ENCODE results near the gene CNN2. TPM values are rescaled to one million over a fixed set of nuclear protein-coding genes. Genes with fewer than 3 reads are reported as not detected.

CNN2 gene
- total RNA-seq, 2 donors from 2014 or later: 426 to 469 TPM

DNA sequence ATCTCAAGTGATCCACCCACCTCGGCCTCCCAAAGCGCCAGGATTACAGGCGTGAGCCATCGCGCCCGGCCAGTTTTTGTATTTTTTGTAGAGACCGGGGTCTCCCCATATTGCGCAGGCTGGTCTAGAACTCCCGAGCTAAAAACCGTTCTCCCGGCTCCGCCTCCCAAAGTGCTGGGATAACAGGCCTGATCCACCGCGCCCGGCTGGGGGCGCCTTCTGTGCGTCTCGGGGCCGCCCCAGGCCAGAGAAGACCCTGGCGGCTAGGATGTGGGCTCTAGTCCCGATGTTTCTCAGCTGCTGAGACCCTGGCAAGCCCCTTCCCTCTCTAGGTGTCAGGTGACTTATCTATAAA is 44.1 kb downstream of the CNN2 start:
- peak; percentile 82 for DNase-seq
- Histone ChIP-seq H3K27ac (ENCODE audit: low read depth, low read length) (no peak overlapping the region), H3K4me1 (ENCODE audit: control insufficient read depth, insufficient read depth, low read length) (peaks cover 5% of the 10 kb centered on the region), H3K4me3 (ENCODE audit: low read length) (no peak overlapping the region), H3K9ac (ENCODE audit: extremely low read depth, low read length, poor library complexity, severe bottlenecking) (no peak overlapping the region), H3K36me3 (ENCODE audit: control insufficient read depth, insufficient read depth, low read length) (no peaks in the 10 kb centered on the region), H3K9me3 (ENCODE audit: control insufficient read depth, low read length) (no peaks in the 10 kb centered on the region), H3K27me3 (ENCODE audit: control insufficient read depth, insufficient read depth, low read length, poor library complexity, severe bottlenecking) (peaks cover 69% of the 10 kb centered on the region)
- Mint-ChIP-seq H3K4me1 (no peaks in the 10 kb centered on the region), H3K27me3 (ENCODE audit: insufficient read depth) (peaks cover 56% of the 10 kb centered on the region), H3K4me3 (no peak overlapping the region), H3K36me3 (ENCODE audit: low read depth) (peaks cover 1% of the 10 kb centered on the region), H3K9me3 (no peaks in the 10 kb centered on the region), H3K27ac (no peak overlapping the region)
- WGBS, 2 experiments (ENCODE audit: insufficient coverage in 1 of 2, insufficient read length in 1 of 2): 17 to 22% methylated on average over 21 of the region's 21 CpGs
- TF ChIP-seq, protein P1, sequence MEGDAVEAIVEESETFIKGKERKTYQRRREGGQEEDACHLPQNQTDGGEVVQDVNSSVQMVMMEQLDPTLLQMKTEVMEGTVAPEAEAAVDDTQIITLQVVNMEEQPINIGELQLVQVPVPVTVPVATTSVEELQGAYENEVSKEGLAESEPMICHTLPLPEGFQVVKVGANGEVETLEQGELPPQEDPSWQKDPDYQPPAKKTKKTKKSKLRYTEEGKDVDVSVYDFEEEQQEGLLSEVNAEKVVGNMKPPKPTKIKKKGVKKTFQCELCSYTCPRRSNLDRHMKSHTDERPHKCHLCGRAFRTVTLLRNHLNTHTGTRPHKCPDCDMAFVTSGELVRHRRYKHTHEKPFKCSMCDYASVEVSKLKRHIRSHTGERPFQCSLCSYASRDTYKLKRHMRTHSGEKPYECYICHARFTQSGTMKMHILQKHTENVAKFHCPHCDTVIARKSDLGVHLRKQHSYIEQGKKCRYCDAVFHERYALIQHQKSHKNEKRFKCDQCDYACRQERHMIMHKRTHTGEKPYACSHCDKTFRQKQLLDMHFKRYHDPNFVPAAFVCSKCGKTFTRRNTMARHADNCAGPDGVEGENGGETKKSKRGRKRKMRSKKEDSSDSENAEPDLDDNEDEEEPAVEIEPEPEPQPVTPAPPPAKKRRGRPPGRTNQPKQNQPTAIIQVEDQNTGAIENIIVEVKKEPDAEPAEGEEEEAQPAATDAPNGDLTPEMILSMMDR (conservative IDR thresholded peaks at IDR 0.05): peak; percentile 60

DNA sequence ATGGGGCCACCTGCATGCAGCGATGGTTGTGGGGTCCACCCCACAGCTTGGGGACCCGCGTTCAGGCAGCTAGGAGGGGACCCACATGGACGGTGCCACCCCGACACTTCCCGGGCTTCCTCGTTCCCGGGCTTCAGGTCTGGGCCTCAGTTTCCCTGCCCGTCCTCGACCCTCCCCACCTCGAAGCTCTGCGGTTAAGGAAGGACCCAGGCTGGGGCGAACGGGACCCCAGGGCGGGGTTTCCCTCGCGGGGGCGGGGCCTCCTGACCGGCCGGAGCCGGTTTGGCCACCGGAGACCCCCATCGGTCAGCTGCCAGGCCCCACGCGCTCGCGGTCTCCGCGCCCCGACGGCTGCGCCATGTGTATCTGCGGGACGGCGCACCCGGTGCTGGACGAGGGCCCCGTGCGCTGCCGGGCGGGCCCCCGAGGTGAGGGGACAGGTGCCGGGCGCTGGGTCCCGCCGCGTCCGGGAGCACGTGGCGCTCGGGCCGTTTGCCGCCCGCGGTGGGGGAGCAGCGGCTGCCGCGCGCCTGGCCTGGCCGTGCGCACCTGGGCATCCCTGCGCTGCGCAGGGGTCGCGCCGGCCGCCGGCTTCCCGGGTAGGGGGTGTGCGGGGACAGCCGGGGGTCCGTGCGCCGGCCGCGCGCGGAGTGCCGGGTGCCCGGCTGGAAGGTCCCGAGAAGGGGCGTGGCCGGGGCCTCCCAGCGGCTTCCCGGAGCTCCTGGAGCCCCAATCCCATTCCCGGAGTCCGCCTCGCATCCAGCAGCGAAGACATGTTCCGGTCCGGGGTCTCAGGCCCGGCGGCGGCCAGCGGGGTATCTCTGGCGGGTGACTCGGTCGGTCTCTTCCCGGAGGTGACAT is 44.8 kb downstream of the CNN2 start:
- 4 to 7% methylated on average over 51 to 99 of the region's 99 CpGs for WGBS, 2 experiments (ENCODE audit: insufficient coverage in 1 of 2, insufficient read length in 1 of 2)
- Histone ChIP-seq H3K9me3 (ENCODE audit: control insufficient read depth, low read length) (no peaks in the 10 kb centered on the region), H3K4me1 (ENCODE audit: control insufficient read depth, insufficient read depth, low read length) (peaks cover 4% of the 10 kb centered on the region), H3K4me3 (ENCODE audit: low read length) (peak overlapping the region; percentile 23), H3K36me3 (ENCODE audit: control insufficient read depth, insufficient read depth, low read length) (no peaks in the 10 kb centered on the region), H3K27ac (ENCODE audit: low read depth, low read length) (no peak overlapping the region), H3K9ac (ENCODE audit: extremely low read depth, low read length, poor library complexity, severe bottlenecking) (no peak overlapping the region), H3K27me3 (ENCODE audit: control insufficient read depth, insufficient read depth, low read length, poor library complexity, severe bottlenecking) (peaks cover 63% of the 10 kb centered on the region)
- peak; percentile 81 for DNase-seq
- TF ChIP-seq, protein P1 (conservative IDR thresholded peaks at IDR 0.05): no peak
- Mint-ChIP-seq H3K36me3 (ENCODE audit: low read depth) (peaks cover 7% of the 10 kb centered on the region), H3K27me3 (ENCODE audit: insufficient read depth) (peaks cover 50% of the 10 kb centered on the region), H3K9me3 (no peaks in the 10 kb centered on the region), H3K4me1 (no peaks in the 10 kb centered on the region), H3K4me3 (peak overlapping the region; percentile 36), H3K27ac (no peak overlapping the region)

DNA sequence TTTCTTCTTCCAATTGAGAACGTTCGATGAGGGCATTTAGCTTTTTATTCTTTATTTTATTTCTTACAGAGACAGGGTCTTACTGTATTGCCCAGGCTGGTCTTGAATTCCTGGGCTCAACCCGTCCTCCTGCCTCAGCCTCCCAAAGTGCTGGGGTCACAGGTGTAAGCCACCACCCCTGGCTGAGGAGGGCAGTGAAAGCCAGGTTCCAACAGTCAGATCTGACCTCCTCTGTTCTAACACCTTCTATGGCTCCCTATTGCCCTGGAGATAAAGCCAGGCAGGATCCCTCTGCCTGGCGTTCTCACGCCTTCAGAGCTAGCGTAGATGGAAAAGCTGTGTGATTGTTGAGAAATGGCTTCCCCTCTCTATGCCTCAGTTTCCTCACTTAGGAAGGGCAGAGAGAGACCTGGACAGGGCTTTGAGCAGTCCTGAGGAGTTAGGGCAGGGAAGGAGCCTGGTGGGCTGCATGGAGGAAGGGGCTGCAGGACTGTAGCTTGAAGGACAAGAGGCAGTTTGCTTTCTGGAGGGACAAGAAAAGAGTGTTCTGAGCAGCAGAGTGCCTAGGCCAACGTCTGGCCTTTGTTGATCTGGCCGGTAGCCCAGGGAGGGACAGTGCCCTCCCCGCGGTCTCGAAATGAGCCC is 46.1 kb downstream of the CNN2 start:
- H3K4me1 ChIP-seq (ENCODE audit: control insufficient read depth, insufficient read depth, low read length): no peaks in the 10 kb centered on the region
- TF ChIP-seq, protein P1 (conservative IDR thresholded peaks at IDR 0.05): no peak
- no peak for DNase-seq
- no peak overlapping the region for H3K9ac ChIP-seq (ENCODE audit: extremely low read depth, low read length, poor library complexity, severe bottlenecking)
- no peaks in the 10 kb centered on the region for H3K9me3 ChIP-seq (ENCODE audit: control insufficient read depth, low read length)
- H3K27ac ChIP-seq (ENCODE audit: low read depth, low read length): no peak overlapping the region
- H3K27ac Mint-ChIP-seq: no peak overlapping the region
- H3K27me3 Mint-ChIP-seq (ENCODE audit: insufficient read depth): peaks cover 45% of the 10 kb centered on the region
- WGBS, 2 experiments (ENCODE audit: insufficient coverage in 1 of 2, insufficient read length in 1 of 2): 92 to 96% methylated on average over 8 to 11 of the region's 11 CpGs
- no peaks in the 10 kb centered on the region for H3K9me3 Mint-ChIP-seq
- H3K4me3 Mint-ChIP-seq: no peak overlapping the region
- H3K4me1 Mint-ChIP-seq: no peaks in the 10 kb centered on the region
- H3K36me3 Mint-ChIP-seq (ENCODE audit: low read depth): peaks cover 9% of the 10 kb centered on the region
- no peak overlapping the region for H3K4me3 ChIP-seq (ENCODE audit: low read length)
- peaks cover 49% of the 10 kb centered on the region for H3K27me3 ChIP-seq (ENCODE audit: control insufficient read depth, insufficient read depth, low read length, poor library complexity, severe bottlenecking)
- no peaks in the 10 kb centered on the region for H3K36me3 ChIP-seq (ENCODE audit: control insufficient read depth, insufficient read depth, low read length)
